AG04449 (cell line): ENCODE results near the gene KSR2.
"Not testable (repeated sequence)": the region's sequence is repeated elsewhere in the genome, so short reads cannot be mapped to it uniquely, and the experiment has no call there.

Source experiments
- CTCF ChIA-PET: fragments of 350-600 bp; formaldehyde crosslinking; extraction: SDS; loops from one replicate; lab custom pipeline; 2021; ENCODE audit warnings: antibody characterized with exemption; lab: Yijun Ruan, JAX
- POLR2A ChIA-PET: fragments of 400-600, 350-600 bp; formaldehyde crosslinking; extraction: SDS; loops from one replicate; lab custom pipeline; 2020; ENCODE audit warnings: antibody characterized with exemption, inconsistent platforms; lab: Yijun Ruan, JAX
- DNase-seq: peaks from one replicate; pipeline ENCODE4 v3.0.0-alpha.2; 2010; ENCODE audit warnings: low read depth, low spot score
- H3K4me3 ChIP-seq: 2 replicates; pipeline ENCODE4 v1.5.1; 2011; ENCODE audit warnings: low read depth, mild to moderate bottlenecking, control low read depth, low read length
- CTCF ChIP-seq: IDR thresholded peaks from one replicate; pipeline ENCODE4 v1.5.1; 2011; ENCODE audit warnings: mild to moderate bottlenecking, moderate library complexity, low read length, control low read depth, inconsistent platforms; ENCODE audit not compliant: insufficient read depth; ENCODE audit errors: missing control alignments

The KSR2 gene

GRCh38 chr12:117872546-117873169 lies 96.1 kb downstream of the KSR2 start:
- no peak overlapping the region for H3K4me3 ChIP-seq
- CTCF ChIA-PET: interaction anchor here (0.8 to 11.3 kb wide), 5 partner anchors 11 to 504 kb away, joined by 3 to 233 read pairs (median 5); partner anchors contain the start of gene SUDS3
- POLR2A ChIA-PET: interaction anchor here (0.6 kb wide), 1 partner anchor 120 kb away, joined by 3 read pairs; no protein-coding TSS in a partner anchor
- no peak for DNase-seq
- no peak for TF ChIP-seq CTCF

DNA sequence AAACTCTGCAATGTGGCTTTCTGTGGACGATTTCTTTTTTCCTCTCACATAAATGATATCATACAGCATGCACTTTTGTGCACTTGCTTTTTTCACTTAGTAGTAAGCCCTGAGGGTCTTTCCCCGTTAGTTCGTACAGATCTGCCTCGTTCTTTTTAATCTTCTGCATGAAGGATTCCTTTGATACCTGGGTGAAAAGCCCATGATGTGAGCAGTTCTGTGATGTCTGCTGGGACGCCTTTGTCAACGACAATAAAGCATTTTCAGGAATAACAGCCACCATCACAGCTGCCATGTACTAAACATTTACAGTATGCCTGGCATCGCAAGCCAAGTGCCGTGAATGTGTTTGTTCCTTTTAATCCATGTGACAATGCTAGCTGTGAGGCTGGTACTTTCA lies 99.2 kb downstream of the KSR2 start:
- no peak for DNase-seq
- TF ChIP-seq CTCF: no peak
- CTCF ChIA-PET: interaction anchor here (1.6 to 11.3 kb wide), 3 partner anchors 12 to 19 kb away, joined by 5 to 89 read pairs (median 6); no protein-coding TSS in a partner anchor
- POLR2A ChIA-PET: no interaction called here
- H3K4me3 ChIP-seq: no peak overlapping the region

- no peak for TF ChIP-seq CTCF
- no peak for DNase-seq
- H3K4me3 ChIP-seq: no peak overlapping the region
- POLR2A ChIA-PET: no interaction called here
- CTCF ChIA-PET: interaction anchor here (11.3 kb wide), 1 partner anchor 10 kb away, joined by 89 read pairs; no protein-coding TSS in a partner anchor
These were observed 101.4 kb downstream of the KSR2 start for GRCh38 chr12:117867348-117867747.

DNA sequence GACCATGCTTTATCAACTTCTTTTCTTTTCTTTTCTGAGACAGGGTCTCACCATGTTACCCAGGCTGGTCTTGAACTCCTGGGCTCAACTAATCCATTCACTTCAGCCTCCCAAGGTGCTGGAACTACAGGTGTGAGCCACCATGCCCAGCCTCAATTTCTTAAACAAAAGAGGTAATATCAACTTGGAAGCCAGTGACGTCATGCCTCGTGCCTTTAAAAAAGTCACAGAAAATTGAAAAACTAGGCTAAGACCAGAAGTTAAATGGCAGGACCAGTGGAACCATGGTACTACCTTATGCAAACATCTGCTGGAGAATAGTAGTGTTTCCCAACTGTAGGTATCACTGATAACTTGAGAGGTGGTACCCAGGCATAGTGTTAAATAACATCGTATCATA lies 103.3 kb downstream of the KSR2 start:
- POLR2A ChIA-PET: no interaction called here
- no peak for TF ChIP-seq CTCF
- no peak overlapping the region for H3K4me3 ChIP-seq
- no peak for DNase-seq
- CTCF ChIA-PET: interaction anchor here (11.3 kb wide), 1 partner anchor 8 kb away, joined by 89 read pairs; no protein-coding TSS in a partner anchor

DNA sequence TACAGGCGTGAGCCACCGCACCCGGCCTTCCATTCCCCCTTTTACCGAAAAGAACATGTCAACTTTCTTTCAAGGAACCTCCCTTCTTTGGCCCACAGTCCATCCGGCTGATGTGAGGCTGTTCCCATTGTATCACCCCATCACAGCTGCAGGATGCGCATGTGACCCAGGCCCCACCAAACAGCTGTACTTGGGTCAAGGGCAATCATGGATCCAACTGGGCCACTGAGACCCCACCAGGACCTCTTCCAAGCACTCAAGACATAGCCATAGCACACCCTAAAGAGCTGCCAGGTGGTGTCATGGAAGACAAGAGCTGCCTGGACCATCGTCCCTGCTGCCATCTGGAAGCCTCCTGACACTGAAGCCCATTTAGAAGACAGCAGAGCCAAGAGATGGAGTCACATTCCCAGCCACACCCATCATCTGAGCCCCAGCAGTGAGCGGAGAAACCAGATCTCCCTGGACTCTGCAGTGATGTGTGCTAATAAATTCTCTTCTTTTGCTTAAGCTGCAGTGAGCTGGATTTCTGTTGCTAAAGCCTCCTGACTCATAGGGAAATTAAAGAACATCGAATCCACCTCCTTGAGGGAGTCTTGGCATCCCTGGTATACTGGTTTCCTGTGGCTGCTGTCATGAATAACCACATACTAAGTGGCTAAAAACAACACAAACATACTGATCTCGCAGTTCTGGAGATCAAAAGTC lies 105.6 kb downstream of the KSR2 start:
- H3K4me3 ChIP-seq: no peak overlapping the region
- TF ChIP-seq CTCF: no peak
- no peak for DNase-seq
- ChIA-PET POLR2A (no interaction called here), CTCF (interaction anchor here (0.7 to 1.2 kb wide), 4 partner anchors 11 to 26 kb away, joined by 3 to 4 read pairs (median 3); no protein-coding TSS in a partner anchor)

- POLR2A ChIA-PET: no interaction called here
- CTCF ChIA-PET: no interaction called here
- no peak for TF ChIP-seq CTCF
- no peak for DNase-seq
- H3K4me3 ChIP-seq: no peak overlapping the region
These were observed 107.1 kb downstream of the KSR2 start for GRCh38 chr12:117861691-117862090.

GRCh38 chr12:117860787-117861290 lies 108.0 kb downstream of the KSR2 start:
- CTCF ChIA-PET: interaction anchor here (0.7 to 6.9 kb wide), 2 partner anchors 174 to 649 kb away, joined by 3 to 163 read pairs; no protein-coding TSS in a partner anchor
- POLR2A ChIA-PET, DNase-seq, H3K4me3 ChIP-seq: not testable (repeated sequence)
